SKM-1 treated with dmso at 0.1 percent for 144 hours (cell line): ENCODE measurements around the gene BCL2L13.
"Not testable (repeated sequence)": the region's sequence is repeated elsewhere in the genome, so short reads cannot be mapped to it uniquely, and the experiment has no call there.

Experiments used
- DNase-seq: peaks from one replicate; lab custom pipeline; 2025; ENCODE audit not compliant: unreplicated experiment; lab: John Stamatoyannopoulos, UW

The BCL2L13 gene

DNA sequence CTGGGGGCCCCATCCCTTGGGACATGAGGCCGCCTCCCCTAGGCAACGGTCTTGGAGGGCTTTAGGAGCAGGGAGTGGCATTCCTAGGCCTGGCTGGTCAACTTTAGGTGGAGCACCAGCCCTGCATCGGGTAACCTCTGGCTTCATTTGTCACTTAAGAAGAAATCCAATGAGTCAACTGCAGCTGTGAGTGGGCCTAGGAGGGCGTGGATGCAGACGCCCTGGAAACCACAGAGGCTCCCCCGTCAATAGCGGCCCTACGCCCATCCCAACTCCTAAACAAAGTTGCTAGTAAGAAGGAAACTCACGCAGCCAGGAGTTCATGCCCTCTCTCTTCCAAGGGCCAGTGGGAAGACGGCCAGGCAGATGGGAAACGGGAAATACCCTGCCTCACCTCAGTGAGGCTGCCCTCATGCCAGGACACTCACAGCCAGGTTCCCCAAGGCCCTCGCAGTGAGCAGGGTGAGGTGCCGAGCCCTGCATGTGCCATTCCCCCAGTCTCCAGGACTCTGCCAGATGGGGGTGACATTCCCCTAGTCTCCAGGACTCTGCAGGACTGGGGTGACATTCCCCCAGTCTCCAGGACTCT, 114.9 kb downstream of the BCL2L13 start:
- no peak for DNase-seq

DNA sequence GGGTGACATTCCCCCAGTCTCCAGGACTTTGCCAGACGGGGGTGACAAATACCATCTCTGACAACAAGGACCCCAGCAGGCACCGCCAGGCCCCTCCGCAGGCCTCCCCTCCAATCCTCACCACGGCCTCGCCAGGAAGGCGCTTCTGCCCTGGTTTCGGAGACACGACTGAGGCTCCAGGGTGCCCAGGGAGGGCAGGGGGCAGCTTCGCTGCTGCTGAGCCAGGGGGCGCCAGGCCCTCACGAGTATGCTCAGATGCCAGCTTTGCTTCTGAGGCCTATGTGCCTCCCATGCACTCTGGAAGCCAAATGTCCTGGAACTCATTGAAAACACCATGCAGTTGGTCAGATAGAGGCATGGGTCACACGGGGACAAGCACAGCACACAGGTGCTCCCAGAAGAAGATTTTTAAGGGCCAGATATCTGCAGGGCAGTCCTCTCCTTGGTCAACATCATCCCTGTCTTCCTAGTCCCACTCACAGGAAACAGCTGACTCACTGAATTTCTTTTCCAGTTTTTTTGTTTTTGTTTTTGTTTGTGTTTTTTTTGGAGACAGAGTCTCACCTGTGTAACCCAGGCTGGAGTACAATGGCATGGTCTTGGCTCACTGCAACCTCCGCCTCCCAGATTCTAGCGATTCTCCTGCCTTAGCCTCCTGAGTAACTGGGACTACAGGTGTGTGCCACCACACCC, 115.8 kb downstream of the BCL2L13 start:
- no peak for DNase-seq

DNA sequence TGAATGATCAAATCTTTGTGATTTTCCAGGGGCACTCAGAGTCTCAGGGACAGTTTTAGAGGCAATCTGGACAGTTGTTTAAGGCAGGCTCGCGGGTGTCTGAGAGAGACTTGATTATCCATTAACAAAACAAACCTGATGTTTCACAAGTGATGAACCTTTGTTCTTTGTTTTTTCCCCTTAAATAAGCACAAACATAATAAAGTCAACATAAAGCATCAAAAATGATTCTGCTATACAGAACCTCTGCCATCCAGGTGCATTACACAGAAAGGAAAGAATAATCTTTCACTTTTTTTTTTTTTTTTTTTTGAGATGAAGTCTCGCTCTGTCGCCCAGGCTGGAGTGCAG, 122.6 kb downstream of the BCL2L13 start:
- no peak for DNase-seq

DNA sequence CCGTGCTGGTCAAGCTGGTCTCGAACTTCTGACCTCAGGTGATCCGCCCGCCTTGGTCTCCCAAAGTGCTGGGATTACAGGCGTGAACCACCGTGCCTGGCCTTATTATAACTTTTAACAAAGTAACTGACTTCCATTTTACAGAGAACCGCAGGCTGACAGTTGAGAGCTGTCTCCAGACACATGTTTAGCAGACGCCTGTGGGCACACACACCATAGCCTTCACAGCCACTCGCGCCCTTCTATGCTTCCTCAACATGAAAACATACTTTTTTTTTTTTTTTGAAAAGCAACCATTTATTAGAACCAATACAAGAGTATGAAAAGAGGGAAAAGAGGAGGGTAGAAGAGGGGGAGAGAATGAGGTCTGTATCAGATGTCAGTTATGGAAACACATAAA, 124.9 kb downstream of the BCL2L13 start:
- DNase-seq = not testable (repeated sequence)

DNA sequence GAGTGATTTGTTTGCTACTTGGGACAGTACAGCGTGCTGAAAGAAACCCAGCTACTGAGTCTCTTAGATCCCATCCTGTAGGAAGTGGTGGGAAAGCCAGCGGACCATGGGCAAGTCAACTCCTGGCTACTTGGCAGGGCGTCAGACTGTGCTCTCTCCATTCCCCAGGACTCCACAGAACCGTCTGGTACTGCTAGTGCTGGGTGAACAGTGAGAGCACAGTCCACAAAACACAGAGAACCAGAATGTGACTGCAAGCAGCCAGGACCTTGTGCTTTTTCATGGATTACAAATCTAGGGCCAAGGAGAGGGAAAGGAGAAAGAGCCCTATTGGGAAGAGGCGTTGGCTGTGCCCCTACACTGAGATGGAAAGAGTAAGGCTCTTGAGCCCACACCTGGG, 125.5 kb downstream of the BCL2L13 start:
- no peak for DNase-seq

DNA sequence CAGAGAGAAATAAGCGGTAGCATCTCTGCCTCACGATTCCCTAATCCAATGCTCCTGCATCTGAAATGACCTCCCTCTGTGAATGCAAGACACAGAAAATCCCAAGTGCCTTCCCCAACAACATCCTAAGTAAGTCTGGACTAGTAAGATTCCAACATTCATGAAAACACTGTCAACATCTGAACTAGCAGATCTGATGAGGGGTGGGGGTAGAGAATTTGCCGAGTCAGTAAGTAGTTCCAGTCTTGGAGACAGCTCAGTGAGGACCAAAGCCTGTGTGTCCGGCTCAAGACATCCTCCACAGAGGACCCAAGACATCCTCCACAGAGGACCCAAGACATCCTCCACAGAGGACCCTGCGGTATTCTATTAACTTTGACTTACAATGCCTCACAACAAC, 126.3 kb downstream of the BCL2L13 start:
- DNase-seq = not testable (repeated sequence)

DNA sequence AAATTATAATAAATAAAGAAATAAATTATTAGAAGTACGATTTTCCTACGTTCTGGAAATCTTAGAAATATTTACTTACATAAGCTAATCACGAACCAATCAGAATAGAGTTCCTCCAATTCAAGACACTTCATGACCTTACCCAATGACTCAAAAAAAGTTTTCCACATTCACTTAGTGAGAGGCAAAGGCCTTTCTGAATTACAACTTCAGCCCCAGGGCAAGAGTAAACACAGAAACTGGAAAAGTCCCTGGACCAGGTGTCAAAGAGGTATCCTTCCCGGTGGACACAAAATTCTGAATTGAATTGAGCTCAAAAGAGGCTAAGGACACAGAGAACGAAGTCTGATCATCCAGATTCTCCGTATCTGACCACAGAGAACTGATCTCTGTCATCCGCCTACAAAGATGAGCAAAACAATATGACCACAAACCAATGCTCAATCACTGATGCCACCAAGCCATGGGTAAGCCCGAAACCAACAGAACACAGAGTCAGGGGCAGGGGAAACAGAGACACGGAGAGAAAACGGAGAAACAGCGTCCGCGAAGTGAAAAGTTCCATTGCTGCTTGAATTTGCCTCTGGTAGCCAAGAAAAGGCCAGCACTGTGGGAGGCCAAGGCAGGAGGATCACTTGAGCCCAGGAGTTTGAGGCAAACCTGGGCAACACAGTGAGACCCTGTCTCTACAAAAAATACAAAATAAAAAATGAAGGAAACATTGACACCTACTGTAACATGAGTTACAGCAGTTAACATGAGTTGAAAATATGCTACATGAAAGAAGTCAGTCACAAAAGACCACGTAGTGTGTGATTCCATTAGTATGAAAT, 128.9 kb downstream of the BCL2L13 start:
- DNase-seq = no peak

DNA sequence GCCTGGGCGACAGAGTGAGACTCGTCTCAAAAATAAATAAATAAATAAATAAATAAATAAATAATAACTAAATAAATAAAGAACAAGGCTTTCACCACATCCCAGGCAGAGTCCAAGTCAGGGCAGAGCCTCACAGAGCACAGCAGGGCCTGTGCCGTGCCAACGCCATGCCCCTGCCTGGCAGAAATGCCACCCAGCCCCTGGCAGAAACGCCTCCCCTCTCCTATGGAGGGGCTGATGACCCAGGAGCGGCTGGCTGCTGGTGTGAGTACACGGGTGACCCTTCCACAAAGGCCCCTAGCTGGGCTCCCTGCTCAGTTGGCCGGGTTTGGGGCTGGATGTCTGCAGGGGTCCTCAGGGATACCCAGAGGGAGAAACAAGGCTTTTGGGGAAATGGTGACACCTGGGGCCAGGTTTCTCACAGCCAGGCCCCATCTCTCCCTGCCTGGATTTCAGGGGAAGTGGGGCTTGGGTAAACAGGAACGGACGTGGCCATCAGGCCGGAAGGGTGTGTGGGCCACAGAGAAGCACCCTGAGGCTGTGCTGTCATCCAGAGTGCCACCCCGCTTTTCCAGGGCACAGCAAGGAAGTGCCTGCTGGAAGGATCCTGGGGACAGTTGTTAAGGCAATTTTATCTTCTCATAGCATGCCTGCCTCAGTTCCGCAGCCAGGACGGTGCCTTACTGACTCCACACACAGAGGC, 130.6 kb downstream of the BCL2L13 start:
- no peak for DNase-seq

DNA sequence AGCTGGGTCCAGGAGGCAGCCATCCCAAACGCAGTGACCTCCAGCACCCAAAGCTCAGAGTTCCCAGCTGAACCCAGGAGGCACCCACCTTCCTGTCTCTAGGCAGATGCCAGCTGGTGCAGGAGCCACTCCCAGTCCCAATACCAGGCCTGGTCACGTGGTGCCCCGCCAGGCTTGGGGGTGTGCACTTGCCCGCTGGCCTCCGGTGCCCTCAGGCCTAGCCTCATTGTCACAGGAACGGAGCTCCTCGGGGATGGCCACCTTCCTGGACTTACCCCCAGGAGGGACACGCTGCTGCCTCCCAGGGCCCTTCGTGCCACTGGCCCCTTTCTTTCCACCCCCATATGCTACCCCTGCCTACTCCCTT, 131.1 kb downstream of the BCL2L13 start:
- no peak for DNase-seq

DNA sequence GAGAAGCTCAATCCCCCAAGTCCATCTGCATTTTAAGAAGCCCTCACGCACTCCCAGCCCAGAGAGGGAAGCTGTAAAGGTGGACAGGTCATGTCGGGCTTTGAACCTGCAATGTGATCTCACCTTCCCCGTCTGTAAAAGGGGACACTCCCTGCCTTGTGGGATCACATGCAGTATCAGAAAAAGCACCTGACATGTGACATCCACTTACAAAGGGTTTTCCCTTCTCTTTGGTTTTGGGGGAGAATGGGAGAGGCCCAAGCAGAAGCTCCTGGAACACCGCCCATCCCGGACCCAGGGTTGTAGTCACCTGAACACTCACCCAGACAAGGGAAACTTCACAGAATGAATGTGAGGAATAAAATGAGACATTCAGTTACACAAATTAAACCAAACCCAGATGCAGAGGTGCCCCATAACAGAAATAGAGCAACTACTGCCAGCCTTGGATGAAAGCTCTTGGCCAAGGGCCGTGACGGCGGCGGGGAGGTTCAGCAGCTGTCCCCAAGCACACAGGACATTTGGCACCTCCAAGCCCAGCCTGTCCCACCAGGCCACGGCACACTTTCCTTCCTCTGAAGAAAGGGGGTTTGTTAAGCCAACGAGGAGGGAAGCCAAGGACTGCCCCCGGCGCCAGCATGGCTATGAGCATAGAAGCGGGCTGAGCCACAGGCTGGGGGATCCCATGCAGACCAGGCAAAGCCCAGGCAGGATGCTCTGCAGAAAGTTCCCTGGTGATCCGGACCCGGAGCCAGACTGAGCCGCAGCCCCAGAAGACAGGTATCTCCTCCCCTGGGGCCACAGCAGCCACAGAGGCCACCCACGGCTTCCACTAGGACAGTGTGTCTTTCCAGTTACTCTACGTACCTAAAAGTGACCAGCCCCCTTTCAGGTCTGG, 131.9 kb downstream of the BCL2L13 start:
- DNase-seq = no peak

DNA sequence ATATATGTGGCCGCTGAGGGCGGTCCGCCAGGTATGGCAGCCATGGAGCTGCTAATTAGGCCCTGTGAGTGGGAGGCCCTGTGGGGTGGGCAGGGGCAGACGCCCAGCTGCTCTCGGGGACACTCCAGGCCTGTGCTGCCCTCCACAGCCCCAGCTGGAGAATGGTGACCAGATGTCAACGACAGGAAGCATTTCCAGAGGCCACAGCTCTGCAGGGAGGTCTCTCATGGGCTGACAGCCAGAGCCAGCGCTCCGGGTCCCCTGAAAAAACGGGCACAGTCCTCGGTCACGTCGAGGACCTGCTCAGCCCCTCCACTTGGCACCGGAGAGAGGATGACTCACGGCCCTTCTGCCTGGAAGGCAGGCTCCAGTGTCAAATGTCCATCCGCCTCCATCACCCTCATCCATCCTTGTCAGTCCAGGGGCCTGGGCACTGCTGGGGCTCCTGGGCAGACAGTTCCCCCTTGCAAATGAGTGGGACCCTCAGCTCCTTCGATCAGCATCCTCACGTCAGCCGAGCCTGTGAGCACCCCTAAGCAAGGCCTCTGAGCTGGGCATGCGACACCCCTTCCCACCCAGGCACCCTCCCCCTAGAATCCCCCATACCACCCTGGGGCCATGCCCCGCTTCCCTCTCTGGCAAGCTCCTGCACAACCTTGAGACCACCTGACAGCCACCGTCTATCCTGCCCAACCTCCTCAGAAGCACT, 133.8 kb downstream of the BCL2L13 start:
- DNase-seq = no peak

DNA sequence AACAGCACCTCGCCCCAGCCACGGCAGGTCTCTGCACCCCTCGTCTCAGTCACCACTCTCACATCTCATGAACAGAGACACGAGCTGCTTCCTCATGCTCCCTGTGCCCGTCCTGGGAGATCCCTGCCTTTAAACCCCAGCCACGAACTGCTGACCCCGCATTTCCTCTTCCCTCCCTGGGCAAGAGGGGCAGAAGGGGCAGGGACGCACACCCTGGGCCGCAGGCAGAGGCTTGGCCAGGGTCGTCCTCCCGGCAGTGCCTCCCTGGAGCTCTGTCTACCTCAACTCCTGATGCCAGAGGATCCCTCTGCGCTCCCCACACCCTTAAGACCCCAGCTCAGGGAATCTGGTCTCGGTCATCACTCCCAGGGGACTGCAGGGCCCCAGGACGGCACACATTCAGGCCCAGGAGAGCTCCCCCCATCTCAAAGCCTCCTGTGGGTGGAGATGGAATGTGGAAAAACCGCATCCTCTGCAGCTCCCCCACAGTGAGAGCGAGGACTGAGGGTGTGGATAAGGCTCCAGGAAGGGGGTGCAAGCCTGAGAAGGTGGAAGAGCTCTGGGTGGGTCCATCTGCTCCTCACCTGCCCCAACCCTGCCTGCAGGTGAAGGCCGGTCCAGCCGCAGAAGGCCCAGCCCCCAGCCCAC, 134.5 kb downstream of the BCL2L13 start:
- no peak for DNase-seq

DNA sequence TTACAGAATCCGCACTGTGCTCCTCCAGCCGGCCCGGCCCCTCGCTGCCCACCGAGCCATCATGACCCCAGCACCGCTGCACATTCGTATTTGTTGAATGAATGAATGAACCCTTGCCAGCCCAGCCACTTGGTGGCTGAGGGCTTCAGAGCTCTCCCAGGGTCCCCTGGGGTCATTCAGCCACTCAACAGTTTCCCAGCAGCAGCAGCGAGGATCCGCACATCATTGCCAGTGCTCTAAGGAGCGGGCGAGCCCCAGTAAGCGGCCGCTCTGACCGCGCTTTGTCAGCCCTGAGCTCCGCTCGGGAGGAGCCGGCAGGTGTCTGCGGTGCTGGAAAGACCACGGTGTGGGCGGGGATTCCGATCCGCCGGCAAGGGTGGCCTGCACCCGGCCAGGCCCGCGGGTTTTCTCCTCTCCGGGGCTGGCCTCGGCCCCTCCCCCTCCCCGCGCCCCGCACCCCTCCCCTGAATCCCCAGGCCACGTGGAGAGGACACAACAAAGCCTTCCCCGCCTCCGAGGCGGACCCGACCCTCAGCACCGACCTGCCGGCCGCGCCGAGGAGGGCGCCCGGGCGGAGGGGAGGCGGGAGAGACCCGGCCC, 135.1 kb downstream of the BCL2L13 start:
- no peak for DNase-seq

DNA sequence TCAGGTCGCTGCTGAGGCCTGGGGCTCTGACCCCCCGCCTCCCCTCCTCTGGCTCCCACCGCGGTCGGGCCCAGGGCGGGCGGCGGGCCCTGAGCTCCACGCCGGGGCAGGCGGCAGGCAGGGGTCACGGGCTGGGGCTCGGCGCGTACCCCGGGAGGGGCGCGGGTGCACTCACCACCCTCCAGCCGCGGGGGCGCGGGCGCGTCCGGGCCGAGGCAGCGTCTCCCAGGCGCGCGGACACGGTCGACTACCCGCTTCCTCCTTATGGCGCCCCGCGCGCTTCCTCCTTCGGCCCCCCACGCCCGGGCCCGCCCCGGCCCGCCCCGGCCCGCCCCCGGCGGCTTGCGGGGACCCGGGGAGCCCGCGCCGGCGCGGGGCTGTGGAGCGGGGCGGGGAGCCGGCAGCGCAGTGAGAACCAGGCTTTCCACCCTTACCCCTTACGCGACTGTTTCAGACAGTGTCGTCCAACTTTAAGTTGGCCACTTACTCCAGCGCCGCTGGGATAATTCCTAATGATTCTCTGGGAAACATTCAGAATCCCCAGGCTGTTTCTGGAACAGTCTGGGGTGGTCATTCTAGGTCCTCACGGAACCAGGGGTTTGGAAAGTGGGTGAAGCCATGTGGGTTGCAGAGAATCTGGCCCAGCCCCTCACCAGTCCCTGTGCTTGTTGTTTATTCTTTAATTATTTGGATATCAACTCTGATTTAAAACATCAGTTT, 135.8 kb downstream of the BCL2L13 start, which contains the start of gene BID:
Gene BID, minus strand, starts transcription at position 264 of the 720 bp plus-strand sequence. CDS start 24,353 bp downstream, outside the sequence.
- DNase-seq = peak; percentile 12

DNA sequence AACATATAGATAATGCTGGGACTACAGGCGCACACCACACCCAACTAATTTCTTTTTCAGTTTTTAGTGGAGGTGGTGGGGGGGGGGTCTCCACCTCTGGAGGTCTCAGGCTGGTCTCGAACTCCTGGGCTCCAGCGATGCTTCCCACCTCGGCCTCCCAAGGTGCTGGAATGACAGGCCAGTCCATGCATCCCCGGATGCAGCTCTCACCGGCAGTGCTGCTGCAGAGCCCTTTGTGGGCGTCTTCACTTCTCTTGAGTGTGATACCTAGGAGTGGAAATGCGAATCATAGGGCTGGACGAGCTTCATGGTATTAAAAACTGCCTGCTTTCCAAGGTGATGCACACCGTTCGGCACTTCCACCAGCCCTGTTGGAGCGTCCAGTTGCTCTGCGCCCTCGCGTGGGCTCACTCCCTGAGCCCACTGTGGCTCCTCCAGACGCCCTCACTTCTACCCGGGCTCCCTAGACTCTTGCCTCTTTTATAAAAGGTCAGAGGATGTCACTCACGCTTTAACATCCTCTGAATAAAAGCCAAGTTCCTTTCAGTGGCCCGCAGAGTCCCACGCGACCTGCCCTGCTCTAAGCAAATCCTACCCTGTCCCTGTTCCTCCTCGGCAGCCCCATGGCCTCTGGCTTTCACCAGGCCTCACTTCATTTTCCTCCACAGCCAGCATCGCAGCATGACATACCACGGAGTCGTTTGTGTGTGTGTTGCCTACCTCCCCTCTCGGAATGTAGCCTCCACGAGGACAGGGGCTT, 136.5 kb downstream of the BCL2L13 start:
- DNase-seq = no peak

DNA sequence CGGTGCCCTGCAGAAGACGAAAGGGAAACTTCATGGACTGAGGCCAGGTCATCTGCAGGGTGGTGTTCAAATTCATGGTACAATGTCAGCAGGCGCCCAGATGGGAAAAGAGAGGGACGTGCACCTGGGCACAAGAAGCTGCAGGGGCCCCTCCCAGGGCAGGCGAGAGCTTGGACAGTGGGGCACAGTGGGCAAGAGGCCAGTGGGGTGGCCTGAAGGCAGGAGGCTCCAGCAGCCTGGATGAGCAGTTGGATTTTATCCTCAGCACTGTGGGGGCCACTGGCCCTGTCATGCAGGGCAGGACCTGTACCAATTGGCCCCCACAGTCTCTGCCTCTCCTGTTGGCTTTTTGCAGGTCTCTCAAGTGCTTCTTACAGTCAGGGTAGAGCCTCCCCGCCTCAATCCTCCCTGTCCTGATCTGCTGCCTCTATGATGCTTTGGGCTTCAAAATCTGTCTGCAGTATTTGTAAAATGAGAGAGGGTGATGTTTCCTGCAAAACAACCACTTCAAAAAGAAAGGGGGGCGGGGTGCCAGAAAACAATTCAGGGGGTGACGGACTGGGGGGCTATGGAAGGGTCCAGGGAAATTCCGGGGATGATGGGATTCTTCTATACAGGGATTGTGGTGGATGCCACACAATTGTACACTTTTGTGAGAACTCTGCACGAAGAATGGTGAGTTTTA, 137.4 kb downstream of the BCL2L13 start:
- DNase-seq = no peak
